SU-DHL-6 (cell line): Measurements from ENCODE around the gene ST8SIA5.

ENCODE experiments used
- EZH2phosphoT487 ChIP-seq: fragments of 200-600 bp; sonication (generic), shearing (Covaris generic); conservative IDR thresholded peaks from 2 replicates; pipeline ENCODE4 v1.6.1; 2018; ENCODE audit warnings: mild to moderate bottlenecking, antibody characterized with exemption, low read length, moderate library complexity, mixed read lengths
- TF ChIP-seq, protein P1 (sequence below): fragments of 200-600 bp; sonication (generic); IDR thresholded peaks from one replicate; pipeline ENCODE4 v1.5.1; 2017; ENCODE audit warnings: antibody characterized with exemption, mild to moderate bottlenecking, low read length, moderate library complexity; ENCODE audit not compliant: insufficient read depth, poor library complexity, severe bottlenecking

DNA sequence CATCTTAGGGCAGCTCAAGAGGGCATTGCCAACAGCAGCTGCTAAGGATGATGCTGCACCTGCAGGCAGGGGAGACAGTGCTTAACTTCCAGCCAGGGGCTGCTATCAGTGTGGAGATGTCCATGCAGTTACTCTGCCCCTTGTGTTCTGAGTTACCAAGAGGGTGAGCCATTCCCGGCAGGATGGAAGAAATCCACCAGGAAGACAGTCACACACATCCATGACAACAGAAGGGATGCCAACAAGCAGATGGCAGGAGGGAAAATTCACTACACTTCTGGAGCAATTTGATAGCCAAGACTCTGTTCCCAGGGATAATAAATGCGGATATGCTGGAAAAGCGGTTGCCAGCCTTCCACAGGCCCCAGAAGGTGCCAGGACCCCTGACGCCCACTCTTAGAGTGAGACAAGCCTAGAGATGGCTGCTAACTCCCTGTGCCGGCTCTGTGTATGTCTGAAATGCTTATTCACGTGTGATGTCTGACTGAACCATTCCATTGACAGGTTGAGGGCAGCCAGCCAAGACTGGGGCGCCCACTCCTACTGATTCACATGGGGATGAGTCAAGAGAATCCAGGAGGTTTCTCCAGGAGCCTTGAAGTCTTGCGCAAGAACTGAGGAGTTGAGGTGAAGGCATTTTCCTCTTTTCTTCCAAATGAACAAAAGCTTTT is 124.3 kb downstream of the ST8SIA5 start:
- TF ChIP-seq, protein P1, sequence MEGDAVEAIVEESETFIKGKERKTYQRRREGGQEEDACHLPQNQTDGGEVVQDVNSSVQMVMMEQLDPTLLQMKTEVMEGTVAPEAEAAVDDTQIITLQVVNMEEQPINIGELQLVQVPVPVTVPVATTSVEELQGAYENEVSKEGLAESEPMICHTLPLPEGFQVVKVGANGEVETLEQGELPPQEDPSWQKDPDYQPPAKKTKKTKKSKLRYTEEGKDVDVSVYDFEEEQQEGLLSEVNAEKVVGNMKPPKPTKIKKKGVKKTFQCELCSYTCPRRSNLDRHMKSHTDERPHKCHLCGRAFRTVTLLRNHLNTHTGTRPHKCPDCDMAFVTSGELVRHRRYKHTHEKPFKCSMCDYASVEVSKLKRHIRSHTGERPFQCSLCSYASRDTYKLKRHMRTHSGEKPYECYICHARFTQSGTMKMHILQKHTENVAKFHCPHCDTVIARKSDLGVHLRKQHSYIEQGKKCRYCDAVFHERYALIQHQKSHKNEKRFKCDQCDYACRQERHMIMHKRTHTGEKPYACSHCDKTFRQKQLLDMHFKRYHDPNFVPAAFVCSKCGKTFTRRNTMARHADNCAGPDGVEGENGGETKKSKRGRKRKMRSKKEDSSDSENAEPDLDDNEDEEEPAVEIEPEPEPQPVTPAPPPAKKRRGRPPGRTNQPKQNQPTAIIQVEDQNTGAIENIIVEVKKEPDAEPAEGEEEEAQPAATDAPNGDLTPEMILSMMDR = no peak
- no peak for TF ChIP-seq EZH2phosphoT487
